SH-SY5Y (cell line): Measurements from ENCODE around the gene ESR1.

ENCODE experiments used
- GATA2 ChIP-seq: IDR thresholded peaks from 2 replicates; pipeline ENCODE4 v1.6.1; 2011; ENCODE audit warnings: mild to moderate bottlenecking, low read depth, low read length
- GATA3 ChIP-seq: IDR thresholded peaks from 2 replicates; pipeline ENCODE4 v1.6.1; 2011; ENCODE audit warnings: low read depth, mild to moderate bottlenecking, low read length, moderate library complexity

DNA sequence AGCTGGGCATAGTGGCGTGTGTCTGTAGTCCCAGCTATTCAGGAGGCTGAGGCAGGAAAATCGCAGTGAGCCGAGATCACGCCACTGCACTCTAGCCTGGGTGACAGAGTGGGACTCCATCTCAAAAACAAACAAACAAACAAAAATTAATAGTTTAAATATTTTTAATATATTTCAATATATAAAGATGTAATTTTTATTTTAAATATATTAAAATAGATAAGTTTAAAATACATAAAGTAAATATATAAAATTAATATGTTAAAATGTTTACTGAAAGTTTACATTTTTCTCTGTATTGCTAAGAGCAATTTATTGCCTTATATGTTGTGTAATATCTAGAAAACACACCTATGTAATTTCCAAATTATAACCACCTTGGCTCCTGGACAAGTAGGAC is 44.7 kb upstream of the ESR1 start:
- TF ChIP-seq GATA2 (no peak), GATA3 (no peak)
